Transverse colon (tissue), 4 donors: ENCODE measurements around the gene CPEB3. TPM values are rescaled to one million over a fixed set of nuclear protein-coding genes. Genes with fewer than 3 reads are reported as not detected.
A peak's percentile ranks its signal among the peaks of the same experiment; 100 is the strongest.

Experiments used
- DNase-seq: peaks from one replicate; pipeline ENCODE4 v3.0.0-alpha.2; 2019
- H3K27ac ChIP-seq, 4 donors: fragments of 200-600 bp; sonication (generic); 2 replicates each; pipeline ENCODE4 v1.5.1; 2016 to 2018; ENCODE audit warnings: inconsistent platforms in 4 of 4
- H3K27me3 ChIP-seq: fragments of 200-600 bp; sonication (generic); 2 replicates; pipeline ENCODE4 v1.5.1; 2017; ENCODE audit warnings: inconsistent platforms
- H3K36me3 ChIP-seq, 4 donors: fragments of 200-600 bp; sonication (generic); 2 replicates each; pipeline ENCODE4 v1.5.1; 2017 to 2019; ENCODE audit warnings: inconsistent platforms in 4 of 4
- H3K4me1 ChIP-seq, 4 donors: fragments of 200-600 bp; sonication (generic); 2 replicates each; pipeline ENCODE4 v1.5.1; 2017 to 2020; ENCODE audit warnings: inconsistent platforms in 4 of 4
- H3K4me3 ChIP-seq, 4 donors: fragments of 200-600 bp; sonication (generic); 1 replicate in 1 of 4; 2 replicates in 3 of 4; pipeline versions ENCODE4 v1.5.1 to v1.6.1; 2017 to 2019; ENCODE audit warnings: inconsistent platforms in 4 of 4
- H3K9me3 ChIP-seq, 2 donors: fragments of 200-600 bp; sonication (generic); 2 replicates each; pipeline ENCODE4 v1.5.1; 2017 to 2019; ENCODE audit warnings: inconsistent platforms in 2 of 2
- EP300 ChIP-seq: sonication (generic); formaldehyde crosslinking; IDR thresholded peaks from one replicate; pipeline ENCODE4 v1.6.1; 2017; ENCODE audit warnings: antibody characterized with exemption, low read depth
- POLR2A ChIP-seq: fragments of 450-650 bp; IDR thresholded peaks from one replicate; pipeline ENCODE4 v1.6.1; 2016; ENCODE audit warnings: antibody characterized with exemption, mild to moderate bottlenecking, moderate library complexity
- POLR2AphosphoS5 ChIP-seq, 3 donors: sonication (generic); formaldehyde crosslinking; IDR thresholded peaks; one replicate each; pipeline ENCODE4 v1.6.1; 2016; ENCODE audit warnings: antibody characterized with exemption in 3 of 3
- WGBS, 2 donors: methylation state at CpG; one replicate each; pipeline ENCODE4 v1.1.5; 2018; ENCODE audit warnings: low coverage in 1 of 2; 5-methylcytosine and 5-hydroxymethylcytosine counted together
- in situ Hi-C, 4 donors: fragments of 200-750 bp; cut with MboI; loops; one replicate each; pipeline versions ENCODE4 v1.15.0 to v1.15.1; 2017; ENCODE audit warnings: low sequenced_read_pairs in 3 of 4, low pct_ligation_motif_present in 1 of 4, low pct_unique_long_range_greater_than_20kb in 1 of 4
- intact Hi-C: fragments of 100-400 bp; cut with DNase I; formaldehyde crosslinking; loops from one replicate; pipeline ENCODE4 v1.15.1; 2023; ENCODE audit warnings: low total_unique reads
- total RNA-seq, 4 donors: library from RNA; depleted of rRNA; stranded (reverse); fragments of >200 nt; gene quantifications; one replicate each; pipeline ENCODE4 v1.1.0, GENCODE V29; 2016
- TF ChIP-seq, protein P1 (sequence below), 5 experiments: fragments of 200-600 bp in 3 of 5; fragments of 450-650 bp in 2 of 5; sonication (generic) in 3 of 5; IDR thresholded peaks; 1 replicate in 2 of 5; 2 replicates in 3 of 5; pipeline ENCODE4 v1.5.1; 2016 to 2017; ENCODE audit warnings: antibody characterized with exemption in 5 of 5, inconsistent platforms in 3 of 5, mild to moderate bottlenecking in 2 of 5, moderate library complexity in 1 of 5

CPEB3 gene
- total RNA-seq, 4 donors from 2014 or later, result 10.9 to 24.3 (median 13.1) TPM

DNA sequence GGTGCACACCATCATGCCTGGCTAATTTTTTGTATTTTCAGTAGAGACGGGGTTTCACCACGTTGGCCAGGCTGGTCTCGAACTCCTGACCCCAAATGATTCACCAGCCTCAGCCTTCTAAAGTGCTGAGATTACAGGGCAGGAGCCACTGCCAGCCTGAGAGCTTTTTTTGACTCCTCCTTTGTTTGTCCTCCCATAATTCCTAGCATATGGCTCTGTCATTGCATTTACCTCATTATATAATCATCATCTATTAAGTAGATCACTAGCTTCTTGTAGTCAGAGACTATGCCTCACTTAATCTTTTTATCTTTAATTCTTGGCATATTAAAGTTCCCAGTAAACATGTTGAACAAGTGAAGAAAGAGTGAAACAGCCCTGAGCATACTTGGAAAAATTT lies 82.1 kb downstream of the CPEB3 start:
- no peak overlapping the region for H3K27ac ChIP-seq
- TF ChIP-seq, protein P1, sequence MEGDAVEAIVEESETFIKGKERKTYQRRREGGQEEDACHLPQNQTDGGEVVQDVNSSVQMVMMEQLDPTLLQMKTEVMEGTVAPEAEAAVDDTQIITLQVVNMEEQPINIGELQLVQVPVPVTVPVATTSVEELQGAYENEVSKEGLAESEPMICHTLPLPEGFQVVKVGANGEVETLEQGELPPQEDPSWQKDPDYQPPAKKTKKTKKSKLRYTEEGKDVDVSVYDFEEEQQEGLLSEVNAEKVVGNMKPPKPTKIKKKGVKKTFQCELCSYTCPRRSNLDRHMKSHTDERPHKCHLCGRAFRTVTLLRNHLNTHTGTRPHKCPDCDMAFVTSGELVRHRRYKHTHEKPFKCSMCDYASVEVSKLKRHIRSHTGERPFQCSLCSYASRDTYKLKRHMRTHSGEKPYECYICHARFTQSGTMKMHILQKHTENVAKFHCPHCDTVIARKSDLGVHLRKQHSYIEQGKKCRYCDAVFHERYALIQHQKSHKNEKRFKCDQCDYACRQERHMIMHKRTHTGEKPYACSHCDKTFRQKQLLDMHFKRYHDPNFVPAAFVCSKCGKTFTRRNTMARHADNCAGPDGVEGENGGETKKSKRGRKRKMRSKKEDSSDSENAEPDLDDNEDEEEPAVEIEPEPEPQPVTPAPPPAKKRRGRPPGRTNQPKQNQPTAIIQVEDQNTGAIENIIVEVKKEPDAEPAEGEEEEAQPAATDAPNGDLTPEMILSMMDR (IDR thresholded peaks at IDR 0.05), result no peak
- TF ChIP-seq EP300, result no peak
- no peak for TF ChIP-seq POLR2A
- TF ChIP-seq POLR2AphosphoS5 (IDR thresholded peaks at IDR 0.05), result no peak

DNA sequence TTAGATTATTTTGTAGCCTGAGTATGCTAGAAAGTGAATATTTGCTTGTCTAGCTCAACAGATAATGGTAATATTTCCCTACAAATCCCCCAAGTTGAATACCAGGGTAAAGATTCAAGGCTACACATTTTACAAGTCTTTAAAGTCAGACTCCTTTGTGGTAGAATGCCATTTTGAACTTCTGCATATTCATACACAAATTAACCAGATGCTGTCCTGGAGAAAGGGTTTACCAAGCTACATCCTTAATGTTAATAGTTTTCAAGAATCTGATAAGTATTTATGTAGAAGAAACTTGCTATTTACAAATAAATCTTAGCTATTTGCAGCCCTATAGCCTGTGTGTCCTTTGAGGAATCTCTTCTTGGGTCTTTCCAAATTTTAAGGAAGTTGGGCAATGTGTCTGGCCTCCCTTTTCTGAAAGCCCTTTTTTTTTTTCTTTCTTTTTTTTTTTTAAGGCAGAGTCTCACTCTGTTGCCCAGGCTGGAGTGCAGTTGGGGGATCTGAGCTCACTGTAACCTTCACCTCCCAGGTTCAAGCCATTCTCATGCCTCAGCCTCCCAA lies 82.6 kb downstream of the CPEB3 start:
- no peak overlapping the region for H3K27ac ChIP-seq
- H3K9me3 ChIP-seq, result no peaks in the 10 kb centered on the region
- H3K4me3 ChIP-seq, result no peak overlapping the region
- in situ Hi-C loops, result no loop called here
- no peaks in the 10 kb centered on the region for H3K36me3 ChIP-seq
- no peak for DNase-seq
- TF ChIP-seq POLR2A (no peak), EP300 (no peak), POLR2AphosphoS5 (IDR thresholded peaks at IDR 0.05) (no peak)
- TF ChIP-seq, protein P1 (IDR thresholded peaks at IDR 0.05), result no peak
- H3K4me1 ChIP-seq, result peaks cover 0 to 26% (median 4%) of the 10 kb centered on the region in 4 donors
- intact Hi-C loops, result no loop called here
- H3K27me3 ChIP-seq, result no peaks in the 10 kb centered on the region

More for the DNA sequence above, 82.1 kb downstream of the CPEB3 start:
- no peaks in the 10 kb centered on the region for H3K27me3 ChIP-seq
- 67% methylated on average over 3 of the region's 3 CpGs; no CpG with 5 or more reads in 1 of the 2 donors for whole genome bisulfite sequencing, 2 donors
- H3K9me3 ChIP-seq, result no peaks in the 10 kb centered on the region
- intact Hi-C loops, result no loop called here
- H3K4me3 ChIP-seq, result no peak overlapping the region
- H3K36me3 ChIP-seq, result no peaks in the 10 kb centered on the region
- peaks cover 0 to 26% (median 4%) of the 10 kb centered on the region in 4 donors for H3K4me1 ChIP-seq
- no peak for DNase-seq
- in situ Hi-C loops, result no loop called here

DNA sequence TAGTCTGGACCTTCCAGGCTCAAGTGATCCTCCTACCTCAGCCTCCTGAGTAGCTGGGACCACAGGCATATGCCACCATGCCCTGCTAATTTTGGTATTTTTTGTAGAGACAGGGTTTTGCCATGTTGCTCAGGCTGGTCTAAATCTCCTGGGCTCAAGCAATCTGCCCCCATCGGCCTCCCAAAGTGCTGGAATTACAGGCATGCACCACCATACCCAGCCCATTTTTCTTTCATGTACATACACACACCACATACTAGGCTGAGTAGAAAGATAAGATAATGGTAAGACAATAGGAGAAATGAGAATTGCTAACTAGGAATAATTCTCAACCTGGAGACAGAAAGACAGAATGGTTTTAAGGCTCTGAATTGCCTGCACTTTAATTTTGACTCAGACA lies 83.8 kb downstream of the CPEB3 start:
- 100% methylated on average over 1 of the region's 1 CpG for WGBS, 2 donors
- Histone ChIP-seq H3K4me3 (no peak overlapping the region), H3K27ac (no peak overlapping the region), H3K36me3 (no peaks in the 10 kb centered on the region), H3K9me3 (no peaks in the 10 kb centered on the region), H3K4me1 (peaks cover 0 to 28% (median 4%) of the 10 kb centered on the region in 4 donors), H3K27me3 (no peaks in the 10 kb centered on the region)
- DNase-seq, result no peak
- intact Hi-C loops, result no loop called here
- TF ChIP-seq, protein P1 (IDR thresholded peaks at IDR 0.05), result no peak
- TF ChIP-seq POLR2A (no peak), EP300 (no peak), POLR2AphosphoS5 (IDR thresholded peaks at IDR 0.05) (no peak)
- in situ Hi-C loops, result no loop called here

DNA sequence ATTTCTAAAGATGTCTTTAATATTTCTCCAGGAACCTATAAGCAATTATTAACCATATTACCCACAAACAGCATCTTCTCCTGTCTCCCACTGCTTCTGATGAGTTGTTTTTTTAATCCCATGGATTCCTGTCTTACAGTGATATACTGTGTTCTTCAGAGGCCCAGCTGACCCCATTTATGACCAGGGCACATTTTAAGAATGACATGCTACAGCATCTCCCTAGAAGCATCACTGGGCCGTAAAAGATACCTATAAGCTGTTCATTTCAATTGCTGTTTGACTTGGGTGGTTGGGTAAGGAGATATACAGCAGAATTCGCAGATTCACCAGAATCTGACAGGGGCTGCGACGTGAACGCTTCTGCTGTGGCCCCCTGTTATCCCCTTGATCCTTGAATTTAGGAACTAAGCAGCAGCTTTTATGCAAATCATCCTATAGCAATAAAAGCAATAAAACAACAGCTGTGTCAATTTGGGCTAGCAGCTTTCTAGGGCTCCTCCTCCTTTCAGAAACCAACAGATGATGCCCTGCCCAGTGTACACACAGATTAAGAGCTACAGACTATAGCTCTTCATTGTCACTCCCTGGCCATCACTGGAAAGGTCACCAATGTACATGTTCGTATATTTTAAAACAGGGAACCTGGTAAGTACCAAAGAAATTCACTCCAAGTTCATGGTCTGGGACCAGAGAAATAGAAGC lies 86.8 kb downstream of the CPEB3 start:
- H3K4me1 ChIP-seq, result peaks cover 0 to 11% (median 0%) of the 10 kb centered on the region in 4 donors
- intact Hi-C loops, result no loop called here
- no peaks in the 10 kb centered on the region for H3K27me3 ChIP-seq
- no peak for DNase-seq
- H3K4me3 ChIP-seq, result no peak overlapping the region
- TF ChIP-seq POLR2AphosphoS5 (IDR thresholded peaks at IDR 0.05), result peak in 1 of 3 donors; percentile 30
- no peak for TF ChIP-seq POLR2A
- TF ChIP-seq, protein P1 (IDR thresholded peaks at IDR 0.05), result no peak
- in situ Hi-C loops, result no loop called here
- H3K36me3 ChIP-seq, result no peaks in the 10 kb centered on the region
- 58 to 62% methylated on average over 5 to 6 of the region's 6 CpGs for WGBS, 2 donors
- H3K9me3 ChIP-seq, result no peaks in the 10 kb centered on the region
- peak overlapping the region in 1 of 4 donors; percentile 34 for H3K27ac ChIP-seq
